Cerebellar cortex (tissue), 1 donor: ENCODE results near the gene VPS39.

Source experiments
- DNase-seq: peaks from one replicate; pipeline ENCODE4 v3.0.0-alpha.2; 2015; ENCODE audit warnings: low spot score

Gene VPS39

DNA sequence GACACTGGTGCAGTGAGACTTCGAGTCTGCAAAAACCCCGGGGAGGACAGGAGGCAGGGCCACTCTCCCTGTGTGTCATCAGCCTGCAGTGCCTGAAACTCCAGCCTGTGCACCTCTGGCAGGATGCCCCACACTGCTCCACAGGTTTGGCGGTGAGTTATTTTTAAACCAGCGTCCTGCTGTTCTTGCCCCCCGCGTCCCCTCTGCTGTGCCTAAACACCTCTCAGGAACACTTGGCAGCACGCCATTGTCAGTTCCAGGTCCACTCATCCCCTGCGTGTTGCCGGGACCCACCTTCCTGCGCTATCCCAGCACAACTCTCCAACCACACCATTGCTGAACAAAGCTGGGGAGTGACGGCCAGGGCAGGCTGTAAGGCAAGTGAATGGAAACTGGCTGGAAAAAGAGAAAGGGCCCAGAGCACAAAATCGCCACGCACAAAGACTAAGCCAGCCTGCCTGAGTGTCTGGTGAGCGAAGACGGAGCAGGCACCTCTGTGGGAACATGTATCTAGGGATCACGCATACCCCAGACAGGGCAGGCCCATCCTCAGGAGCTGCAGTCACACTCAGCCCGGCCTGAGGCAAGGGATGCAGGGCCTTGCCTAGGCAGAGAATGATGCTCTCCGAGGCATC, 48.6 kb downstream of the VPS39 start:
- peak; percentile 27 for DNase-seq

DNA sequence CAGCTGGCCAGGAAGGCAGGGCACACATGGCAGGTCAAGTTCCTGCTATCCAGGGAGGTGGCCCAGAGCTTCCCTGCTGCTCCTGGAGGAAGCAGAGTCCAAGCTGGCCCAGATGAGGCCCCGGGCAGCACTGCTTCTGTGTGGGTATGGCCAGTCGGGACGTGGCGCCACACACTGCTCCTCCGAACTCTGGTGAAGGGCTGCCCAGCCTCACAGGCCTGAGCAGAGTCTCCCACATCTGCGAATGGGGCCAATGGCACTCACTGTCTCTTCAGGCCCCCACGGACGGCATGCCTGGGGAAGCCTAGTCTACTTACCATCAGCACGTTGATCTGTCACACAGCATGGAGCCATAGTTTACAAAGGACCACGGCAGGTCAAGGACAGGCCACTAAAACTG, 49.2 kb downstream of the VPS39 start:
- no peak for DNase-seq

DNA sequence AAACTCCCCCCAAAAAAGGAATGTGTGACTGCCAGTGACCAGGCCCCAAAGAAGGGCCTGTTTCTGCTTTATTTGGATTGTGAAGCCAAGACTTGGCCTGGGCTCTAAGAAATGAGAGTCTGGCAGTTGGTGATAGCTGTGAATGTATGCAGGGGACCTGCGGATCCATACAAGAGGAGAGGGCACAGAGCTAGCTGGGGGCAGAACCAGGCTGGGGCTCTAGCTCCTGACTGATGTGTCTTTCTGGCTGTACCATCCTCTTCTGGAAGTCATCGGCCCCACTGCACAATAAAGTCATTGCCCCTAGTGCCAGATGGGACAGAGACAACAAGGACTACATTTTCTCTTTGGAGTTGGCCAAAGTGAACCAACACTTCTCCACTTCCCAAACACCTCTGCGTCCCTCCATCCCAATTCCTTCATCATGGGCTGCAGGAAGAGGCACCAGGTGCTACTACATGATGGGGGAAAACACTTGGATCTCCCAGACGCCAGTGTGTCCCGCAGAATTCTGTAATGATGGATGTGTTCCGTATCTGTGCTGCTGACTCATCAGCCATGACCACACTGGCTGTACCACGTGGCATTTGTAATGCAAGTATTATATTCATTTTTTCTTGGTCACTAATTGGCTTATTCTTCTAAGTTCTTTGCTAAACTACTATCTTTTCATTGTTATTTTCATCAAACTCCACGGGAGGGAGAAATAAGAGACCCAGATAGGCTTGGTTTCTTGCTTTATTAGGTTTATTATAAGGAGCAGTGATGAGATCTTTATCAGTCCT, 49.9 kb downstream of the VPS39 start:
- DNase-seq: no peak

DNA sequence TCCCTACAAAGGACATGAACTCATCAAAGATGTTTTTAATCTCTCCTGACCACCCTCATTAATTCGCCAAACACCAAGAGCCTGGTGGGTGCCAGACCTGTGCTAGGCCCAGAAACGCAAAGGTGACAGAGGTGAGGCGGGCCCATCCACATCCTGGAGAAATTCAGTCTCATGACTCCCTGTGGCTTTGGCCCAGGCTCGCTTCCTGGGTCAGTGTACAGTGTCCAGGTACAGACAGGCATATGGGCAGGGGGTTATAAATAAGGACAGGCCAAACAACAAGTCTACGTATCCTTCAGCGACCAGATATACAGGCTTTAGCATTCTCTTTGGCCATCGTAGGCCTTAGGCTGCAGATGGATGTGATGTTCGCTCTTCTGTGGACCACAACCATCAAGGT, 50.7 kb downstream of the VPS39 start:
- DNase-seq: no peak

DNA sequence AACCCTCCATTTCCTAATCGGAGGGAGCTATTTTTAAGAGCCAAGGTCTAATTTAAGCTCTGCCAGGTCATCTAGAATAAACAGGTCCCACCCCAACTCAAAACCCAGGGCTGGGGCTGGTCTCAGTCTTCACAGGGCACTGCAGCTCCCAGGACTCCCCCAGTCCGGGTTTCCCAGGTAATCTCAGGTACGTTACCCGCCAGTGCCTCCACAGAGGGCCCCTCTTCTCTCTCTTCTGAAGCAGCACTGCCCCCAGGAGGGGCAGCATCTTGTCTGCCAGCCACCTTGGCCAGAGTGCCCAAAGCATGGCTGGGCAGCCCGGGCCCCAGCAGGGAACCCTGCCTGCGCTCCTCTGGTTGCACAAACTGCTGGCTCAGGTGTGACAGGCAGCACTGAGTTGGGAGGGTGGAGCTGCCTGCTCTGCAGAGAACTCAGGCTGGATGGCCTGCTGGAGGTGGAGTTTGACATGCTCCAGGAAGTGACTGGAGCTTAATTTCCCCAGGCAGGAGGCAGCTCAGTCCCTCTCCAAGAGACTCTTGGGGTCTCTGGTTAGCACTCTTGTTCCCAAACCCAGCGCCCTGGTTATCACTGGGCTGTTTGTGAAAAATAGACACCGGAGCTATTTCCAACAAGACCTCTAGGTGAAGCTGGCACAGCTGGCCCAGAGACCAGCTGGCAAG, 51.7 kb downstream of the VPS39 start, which contains the start of gene PLA2G4F:
Gene PLA2G4F, minus strand, starts transcription at position 394 of the 680 bp plus-strand sequence. Its CDS starts 87 bp downstream, at position 307.
- no peak for DNase-seq

DNA sequence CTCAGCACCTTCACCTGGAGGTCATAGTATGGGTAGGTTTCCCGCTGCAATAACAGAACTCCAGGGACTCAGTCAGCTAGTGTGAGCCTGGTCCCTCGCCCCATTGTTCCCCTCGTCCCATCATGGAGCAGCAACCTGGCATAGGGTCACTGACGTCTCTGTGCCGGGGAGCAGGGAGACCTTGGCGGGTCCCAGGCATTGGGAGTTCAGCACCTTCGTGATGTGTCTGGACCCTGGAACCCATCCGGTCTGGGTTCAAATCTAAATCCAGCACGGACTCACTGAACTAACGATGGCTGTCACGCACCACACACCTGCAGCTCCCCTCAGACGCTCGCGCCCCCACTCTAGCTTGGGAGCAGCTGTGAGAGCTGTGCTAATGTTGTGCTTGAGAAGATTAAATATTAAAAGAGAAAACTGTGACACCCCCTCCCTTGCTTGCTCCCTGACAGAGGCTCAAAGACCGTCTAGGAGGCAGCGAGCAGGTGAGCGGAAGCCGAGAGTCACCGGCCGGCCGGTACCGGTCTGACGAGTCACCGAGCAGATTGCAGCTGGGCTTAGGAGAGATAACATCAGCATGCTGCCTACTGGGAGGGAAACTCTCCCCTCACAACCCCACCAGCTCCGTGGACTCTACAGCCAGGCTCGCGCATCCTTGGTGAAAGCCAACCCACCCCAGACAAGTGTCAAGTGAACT, 52.4 kb downstream of the VPS39 start:
- DNase-seq: no peak

DNA sequence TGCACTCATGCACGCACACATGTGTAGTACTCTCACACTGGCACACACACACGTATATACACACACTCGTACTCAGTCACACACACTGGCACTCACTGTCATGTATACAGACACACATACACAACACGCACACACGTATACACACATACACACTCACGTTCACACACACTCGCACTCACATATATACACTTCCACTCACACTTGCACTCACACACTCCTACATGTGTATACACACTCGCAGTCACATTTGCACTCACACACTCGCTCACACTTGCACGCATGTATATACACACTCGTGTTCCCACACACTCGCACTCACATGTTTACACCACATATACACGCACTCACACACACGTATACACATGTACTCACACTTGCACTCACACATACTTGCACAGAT, 53.1 kb downstream of the VPS39 start:
- DNase-seq: no peak

DNA sequence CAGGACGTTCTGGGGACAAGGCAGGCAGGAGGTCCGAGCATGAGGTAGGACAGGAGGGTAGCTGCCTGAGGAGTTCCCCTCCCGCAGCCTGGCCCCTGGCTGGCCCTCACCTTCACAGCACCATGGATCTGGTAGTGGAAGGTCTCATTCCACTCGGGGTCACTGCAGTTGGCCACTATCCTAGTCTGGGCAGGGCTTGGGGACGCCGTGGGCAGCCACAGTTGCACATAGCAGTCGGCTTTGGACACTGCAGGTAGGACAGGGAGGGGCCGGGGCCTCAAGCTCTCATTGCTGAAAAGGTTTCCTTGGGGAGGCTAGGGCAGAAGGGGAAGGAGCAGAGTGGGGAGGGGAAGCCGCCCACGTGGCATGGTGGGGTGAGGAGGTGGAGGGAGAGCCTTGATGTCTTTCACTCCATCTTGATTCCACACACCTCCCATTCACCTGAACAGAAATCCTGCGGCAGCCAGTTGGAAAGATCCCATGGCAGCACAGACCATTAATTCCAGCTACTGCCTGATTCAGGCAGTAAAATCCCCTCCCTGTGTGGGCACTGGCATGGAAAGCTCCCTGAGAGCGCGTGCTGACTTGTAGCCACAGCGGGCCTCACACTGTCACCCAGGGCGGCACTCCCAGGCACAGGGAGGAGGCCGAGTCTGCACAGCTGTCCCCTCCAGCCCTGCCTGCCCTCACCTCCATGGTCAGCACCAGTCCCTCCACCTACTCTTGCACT, 53.7 kb downstream of the VPS39 start:
- DNase-seq: no peak

DNA sequence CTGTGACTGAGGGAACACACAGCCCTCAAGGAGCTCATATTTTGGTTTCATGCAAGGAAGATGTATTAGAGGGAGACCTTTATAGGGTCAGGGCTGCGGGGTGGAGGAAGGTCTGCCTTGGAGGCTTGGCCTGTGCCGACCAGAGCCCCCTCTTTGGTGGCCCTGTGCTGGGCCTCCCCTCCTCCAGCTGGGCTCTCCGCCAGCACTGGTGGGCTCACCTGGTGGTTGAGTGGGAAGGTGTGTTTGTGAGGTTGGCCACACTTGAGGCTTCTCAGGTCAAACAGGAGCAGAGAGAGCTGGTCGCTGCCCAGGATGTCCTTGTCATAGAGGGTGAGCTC, 54.3 kb downstream of the VPS39 start:
- no peak for DNase-seq

DNA sequence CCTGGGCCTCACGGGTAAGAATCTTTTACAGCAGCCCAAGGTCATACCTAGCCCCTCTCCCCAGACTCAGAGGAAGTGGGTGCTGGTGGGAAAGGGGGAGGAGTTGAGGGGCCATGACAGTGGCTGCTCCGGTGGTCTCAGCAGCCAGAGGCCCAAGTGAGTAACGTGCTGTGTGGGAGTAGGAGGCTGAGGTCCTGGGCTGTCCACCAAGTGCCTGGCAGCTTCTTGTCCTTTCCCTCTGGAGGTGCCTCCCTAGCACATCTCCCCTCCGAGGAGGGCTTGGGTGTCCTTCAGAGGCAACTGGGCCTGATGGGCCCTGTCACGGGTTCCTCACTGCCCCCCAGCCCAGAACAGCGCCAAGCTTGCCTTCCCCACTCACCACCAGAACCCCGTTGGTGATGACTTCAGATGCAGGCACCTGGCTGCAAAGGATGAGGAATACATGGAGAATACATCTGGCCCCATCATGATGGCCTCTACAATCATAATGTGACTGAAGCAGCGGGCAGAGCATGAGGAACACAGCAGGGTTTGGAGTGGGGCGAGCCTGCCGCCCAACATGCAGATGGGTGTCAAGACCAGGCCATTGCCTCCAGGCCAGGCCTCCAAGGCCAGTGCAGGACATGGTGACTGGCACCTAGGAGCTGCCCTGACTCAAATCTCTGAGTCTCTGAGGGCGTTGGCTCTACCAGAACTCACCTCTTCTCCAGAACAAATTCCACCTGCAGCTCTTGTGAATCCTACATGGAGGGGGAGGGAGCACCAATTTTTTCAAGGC, 55.0 kb downstream of the VPS39 start:
- DNase-seq: no peak

DNA sequence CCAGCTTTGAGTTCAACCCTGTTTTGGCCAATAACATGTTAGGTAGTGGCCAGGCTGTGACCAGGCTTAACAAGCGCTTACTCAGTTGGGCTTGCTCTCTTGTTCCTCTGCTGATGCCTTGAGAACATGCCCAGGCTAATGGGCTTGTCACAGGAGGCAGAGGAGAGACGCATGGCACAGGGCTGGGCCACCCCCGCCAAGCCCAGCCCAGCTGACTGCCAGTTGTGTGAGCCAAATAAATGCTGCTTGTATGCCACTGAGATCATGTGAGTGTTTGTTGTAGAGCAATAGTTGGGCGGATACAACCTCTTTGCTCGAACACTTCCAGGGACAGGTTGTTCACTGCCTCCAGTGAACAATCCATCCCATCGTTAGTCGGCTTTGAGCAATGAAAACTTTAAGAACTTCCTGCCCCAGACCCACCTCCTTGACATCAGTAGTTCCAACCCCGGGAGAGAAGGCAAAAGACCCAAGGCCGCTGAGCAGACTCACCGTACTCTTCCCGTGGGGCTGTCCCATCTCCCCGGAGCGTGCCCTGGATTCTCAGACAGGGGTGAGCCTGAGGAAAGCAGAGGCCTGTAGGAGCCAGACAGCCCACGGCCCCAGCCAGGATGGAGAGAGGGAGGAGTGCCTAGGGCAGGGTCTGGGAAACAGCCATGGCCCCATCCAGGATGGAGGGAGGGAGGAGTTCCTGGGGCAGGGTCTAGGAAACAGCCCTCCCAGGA, 55.7 kb downstream of the VPS39 start:
- no peak for DNase-seq

DNA sequence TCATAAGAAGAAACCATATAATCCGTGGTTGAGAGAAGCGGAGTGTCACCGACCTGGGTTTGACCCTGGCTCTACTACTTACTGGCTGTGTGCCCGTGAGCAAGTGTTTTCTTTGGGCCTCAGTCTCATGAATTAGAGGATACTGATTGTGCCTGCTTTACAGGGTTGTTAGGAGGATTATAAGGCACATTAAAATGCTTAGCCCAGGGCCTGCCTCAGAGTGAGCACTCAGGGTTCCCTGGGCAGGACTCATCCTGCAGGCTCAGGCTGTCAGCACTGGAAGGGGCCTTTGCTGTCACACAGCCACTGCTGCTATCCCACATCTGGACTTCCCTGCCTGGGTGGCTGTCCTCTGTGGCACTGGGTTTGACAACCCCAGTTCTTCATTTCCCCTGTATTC, 56.4 kb downstream of the VPS39 start:
- no peak for DNase-seq

DNA sequence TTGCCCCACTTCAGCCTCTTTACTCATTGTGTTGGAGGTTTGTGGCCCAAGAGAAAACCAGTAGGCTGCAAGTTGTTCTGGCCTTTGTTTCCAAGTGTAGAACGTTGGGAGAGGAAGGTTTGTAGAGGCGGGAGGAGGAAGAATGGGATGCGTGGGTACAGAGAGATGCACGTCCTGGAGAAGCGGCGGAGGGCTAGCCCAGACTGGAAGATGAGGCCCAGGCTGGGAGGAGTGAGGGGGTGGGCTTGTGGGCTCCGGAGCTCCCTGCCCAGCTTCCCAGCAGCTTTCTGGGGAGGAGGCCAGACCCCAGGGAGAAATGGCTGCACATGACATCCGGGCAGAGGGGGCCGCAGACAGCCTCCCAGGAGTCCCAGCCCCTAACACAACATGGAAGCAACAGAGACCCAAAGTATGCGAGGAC, 57.0 kb downstream of the VPS39 start:
- no peak for DNase-seq

DNA sequence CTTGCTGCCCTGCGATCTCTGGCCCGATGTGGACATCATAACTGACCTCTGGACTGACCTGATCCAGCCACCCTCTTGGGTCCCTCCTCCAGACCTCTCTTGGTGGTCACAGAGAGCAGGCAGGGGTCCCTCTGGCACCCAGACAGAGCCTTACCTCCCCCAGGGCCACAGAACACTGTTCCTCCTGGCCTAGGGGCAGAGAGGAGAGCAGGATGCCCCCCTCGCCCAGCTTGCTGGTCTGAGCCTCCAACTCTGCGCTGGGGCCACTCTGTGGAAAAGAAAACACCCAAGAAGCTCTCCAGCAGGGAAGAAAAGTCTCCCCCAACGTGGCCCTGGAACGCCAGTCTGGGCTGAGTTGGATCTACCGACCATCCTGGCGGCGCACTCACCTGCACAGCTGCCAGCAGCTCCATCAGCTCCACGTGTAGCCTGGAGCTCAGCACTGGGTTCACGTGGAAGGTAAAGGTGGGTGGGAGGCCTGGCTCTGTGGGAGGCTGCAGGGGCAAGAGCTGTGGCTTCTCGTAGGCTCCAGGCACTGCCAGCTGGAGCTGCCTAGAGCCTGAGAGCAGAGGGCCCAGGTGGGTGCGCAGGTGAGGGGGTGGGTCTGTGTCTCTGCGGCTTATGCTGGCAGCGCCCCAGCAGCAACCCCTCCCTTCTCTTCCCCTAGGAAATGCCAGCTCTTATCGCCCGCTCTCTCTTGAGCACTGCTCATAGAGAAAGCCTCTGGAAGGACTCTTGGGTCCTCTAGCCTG, 57.7 kb downstream of the VPS39 start:
- DNase-seq: no peak

DNA sequence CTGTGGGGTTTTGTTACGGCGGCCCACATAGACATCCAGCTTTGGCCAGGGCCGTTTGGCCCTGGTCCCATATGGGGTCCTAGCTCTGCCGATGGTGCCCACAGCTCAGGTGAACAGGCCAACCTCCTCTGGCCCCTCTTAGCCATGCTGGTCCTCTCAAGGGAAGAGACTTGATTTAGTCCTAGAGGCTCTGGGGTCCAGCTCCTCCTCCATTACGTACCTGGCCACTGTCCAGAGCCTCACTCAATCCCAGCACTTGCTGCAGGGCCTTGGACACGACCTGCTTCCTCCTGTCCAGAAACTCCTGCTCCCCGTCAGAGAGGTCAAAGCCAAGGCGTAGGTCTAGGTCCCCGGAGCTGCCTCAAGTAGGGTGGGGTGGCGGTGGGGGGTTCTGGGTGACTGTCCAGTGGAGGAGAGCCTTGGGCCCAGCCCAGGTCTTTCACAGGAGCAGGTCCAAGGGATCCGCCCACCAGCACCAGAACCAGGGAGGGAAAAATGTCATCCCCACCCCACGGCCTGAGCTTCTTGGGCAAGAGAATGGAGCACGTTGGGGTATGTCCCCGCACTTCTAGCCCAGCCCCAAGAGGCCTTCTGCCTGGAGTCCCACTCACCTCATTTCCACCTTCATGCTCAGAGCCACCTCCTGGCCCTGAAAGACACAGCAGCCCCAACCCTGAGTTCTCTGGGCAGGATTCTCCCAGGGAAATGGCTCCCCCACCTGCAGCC, 58.4 kb downstream of the VPS39 start:
- no peak for DNase-seq

DNA sequence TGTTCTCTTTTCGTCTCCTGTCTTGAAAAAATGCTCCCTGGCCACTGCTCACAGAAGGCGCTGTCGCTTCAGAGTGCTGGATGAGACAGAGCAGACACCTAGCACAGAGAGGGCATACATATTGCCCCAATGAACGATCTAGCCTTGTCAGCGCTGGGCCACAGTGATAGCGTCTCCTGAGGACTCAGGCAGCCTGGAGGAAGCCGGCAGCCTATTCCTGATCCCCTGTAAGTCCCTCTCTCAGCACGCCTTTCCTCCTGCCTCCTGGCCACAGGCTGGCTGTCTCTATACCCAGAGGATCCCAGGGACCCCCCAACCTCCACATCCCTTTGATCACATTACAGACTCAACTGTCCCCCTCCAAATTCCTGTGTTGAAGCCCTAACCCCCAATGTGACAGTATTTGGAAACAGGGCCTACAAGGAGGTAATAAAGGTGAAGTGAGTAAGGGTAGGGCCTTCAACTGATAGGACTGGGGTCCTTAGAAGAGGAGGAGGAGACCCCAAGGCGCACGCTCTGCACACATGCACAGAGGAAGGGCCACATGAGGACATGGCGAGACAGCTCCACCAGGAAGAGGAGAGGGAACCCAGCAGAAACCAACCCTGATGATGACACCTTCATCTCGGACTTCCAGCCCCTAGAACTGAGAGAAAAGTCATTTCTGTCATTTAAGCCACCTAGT, 59.2 kb downstream of the VPS39 start:
- DNase-seq: no peak

DNA sequence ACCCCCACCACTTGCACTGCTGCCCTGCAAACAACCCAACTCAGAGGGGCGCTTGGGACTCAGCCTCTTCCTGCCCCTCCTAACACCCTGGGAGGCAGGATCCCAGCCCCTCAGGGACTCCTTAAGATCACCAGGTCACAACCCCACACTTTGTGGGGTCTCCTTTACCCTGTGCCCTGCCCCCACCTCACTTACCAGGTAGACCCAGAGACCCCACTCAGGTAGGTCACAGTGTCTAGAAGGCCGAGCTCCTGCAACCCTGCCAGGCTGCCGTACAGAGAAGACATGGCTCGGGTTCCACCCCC, 60.7 kb downstream of the VPS39 start:
- DNase-seq: no peak

DNA sequence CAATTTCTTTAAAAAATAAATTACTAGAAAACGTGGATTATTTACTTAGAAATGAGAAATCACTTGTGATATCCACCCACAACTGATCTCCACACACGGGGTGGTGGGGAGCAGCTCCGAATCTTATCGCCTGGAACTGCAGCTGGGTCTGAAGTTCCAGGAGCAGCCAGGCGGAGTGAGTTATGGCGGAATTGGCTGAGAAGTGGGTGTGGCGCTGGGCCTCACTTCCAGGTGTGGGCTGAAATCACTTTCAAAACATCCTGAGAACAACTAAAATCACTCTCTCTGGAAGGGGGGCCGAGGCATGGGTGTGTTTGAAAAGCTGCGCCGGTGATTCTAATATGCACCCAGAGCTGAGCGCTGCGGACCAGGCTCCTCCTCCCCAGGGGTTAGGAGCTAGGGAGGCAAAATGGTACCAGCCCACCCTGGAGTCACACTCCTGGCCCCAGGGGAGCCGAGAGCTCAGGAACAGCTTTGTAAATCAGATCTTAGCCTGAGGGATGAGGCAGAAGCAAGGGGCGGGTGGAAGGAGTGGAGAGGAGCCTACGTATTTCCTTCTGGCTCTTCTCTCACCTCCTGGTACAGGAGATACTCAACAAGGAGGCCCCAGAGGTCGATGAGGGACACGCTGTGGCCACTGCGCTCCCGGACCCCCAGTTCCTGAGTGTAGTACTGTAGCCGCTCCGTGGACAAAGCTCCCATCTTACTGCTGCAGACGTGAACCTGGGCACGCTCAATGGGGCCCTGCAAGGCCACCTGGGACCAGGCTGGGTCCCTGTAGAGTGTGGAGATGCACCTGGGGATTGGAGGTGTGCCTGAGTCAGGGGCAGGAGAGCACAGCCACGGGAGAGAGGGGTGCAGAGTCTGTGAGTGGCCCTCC, 61.3 kb downstream of the VPS39 start:
- no peak for DNase-seq
